Prostate gland (tissue), 2 donors: ENCODE results near the gene GOLIM4. TPM values are rescaled to one million over a fixed set of nuclear protein-coding genes. Genes with fewer than 3 reads are reported as not detected.

Source experiments
- DNase-seq: peaks from one replicate; pipeline ENCODE4 v3.0.0-alpha.2; 2019; ENCODE audit warnings: low spot score
- H3K27ac ChIP-seq, 2 donors: fragments of 200-600 bp; sonication (generic); 2 replicates each; pipeline ENCODE4 v1.5.1; 2017 to 2019
- H3K27me3 ChIP-seq: fragments of 200-600 bp; sonication (generic); replicated peaks from 2 replicates; pipeline ENCODE4 v1.5.1; 2019; ENCODE audit not compliant: insufficient read depth
- H3K36me3 ChIP-seq, 2 donors: fragments of 200-600 bp; sonication (generic); 1 replicate in 1 of 2; 2 replicates in 1 of 2; pipeline versions ENCODE4 v1.5.1 to v1.8.1; 2017 to 2019
- H3K4me1 ChIP-seq: fragments of 200-600 bp; sonication (generic); replicated peaks from 2 replicates; pipeline ENCODE4 v1.5.1; 2019
- H3K4me3 ChIP-seq, 2 donors: fragments of 200-600 bp; sonication (generic); 2 replicates each; pipeline ENCODE4 v1.5.1; 2017 to 2019
- H3K9me3 ChIP-seq: fragments of 200-600 bp; sonication (generic); 2 replicates; pipeline ENCODE4 v1.5.1; 2017
- CTCF ChIP-seq, 4 experiments: fragments of 200-600 bp in 2 of 4; fragments of 450-650 bp in 2 of 4; sonication (generic) in 2 of 4; IDR thresholded peaks; 1 replicate in 3 of 4; 2 replicates in 1 of 4; pipeline ENCODE4 v1.5.1; 2016 to 2019; ENCODE audit warnings: antibody characterized with exemption in 4 of 4, mild to moderate bottlenecking in 2 of 4, moderate library complexity in 2 of 4
- POLR2A ChIP-seq: fragments of 450-650 bp; IDR thresholded peaks from one replicate; pipeline ENCODE4 v1.6.1; 2016; ENCODE audit warnings: antibody characterized with exemption, mild to moderate bottlenecking
- POLR2AphosphoS5 ChIP-seq: sonication (generic); formaldehyde crosslinking; IDR thresholded peaks from one replicate; pipeline ENCODE4 v1.6.1; 2017; ENCODE audit warnings: antibody characterized with exemption
- WGBS: methylation state at CpG from one replicate; pipeline ENCODE4 v1.1.5; 2018; 5-methylcytosine and 5-hydroxymethylcytosine counted together
- intact Hi-C: fragments of 100-400 bp; cut with DNase I; formaldehyde crosslinking; loops from one replicate; pipeline ENCODE4 v1.14.2; 2022
- total RNA-seq, 2 donors: library from RNA; depleted of rRNA; stranded (reverse); fragments of >200 nt; gene quantifications; one replicate each; pipeline ENCODE4 v1.1.0, GENCODE V29; 2016

The GOLIM4 gene
- total RNA-seq, 2 donors from 2014 or later = 22.3 to 25.5 TPM

- no peak for TF ChIP-seq CTCF (IDR thresholded peaks at IDR 0.05)
- Histone ChIP-seq H3K4me1 (no peaks in the 10 kb centered on the region), H3K9me3 (no peaks in the 10 kb centered on the region), H3K36me3 (no peaks in the 10 kb centered on the region), H3K27ac (no peak overlapping the region), H3K27me3 (no peaks in the 10 kb centered on the region), H3K4me3 (no peak overlapping the region)
- intact Hi-C loops = no loop called here
- no peak for DNase-seq
- 67% methylated on average over 1 of the region's 1 CpG for WGBS
Observed at GRCh38 chr3:168083906-168084305, 11.8 kb downstream of the GOLIM4 start.

- Histone ChIP-seq H3K36me3 (no peaks in the 10 kb centered on the region), H3K4me3 (no peak overlapping the region), H3K9me3 (no peaks in the 10 kb centered on the region), H3K27me3 (no peaks in the 10 kb centered on the region), H3K4me1 (no peaks in the 10 kb centered on the region), H3K27ac (no peak overlapping the region)
- intact Hi-C loops = no loop called here
- WGBS = 94% methylated on average over 3 of the region's 3 CpGs
- TF ChIP-seq CTCF (IDR thresholded peaks at IDR 0.05) (no peak), POLR2A (no peak), POLR2AphosphoS5 (no peak)
- no peak for DNase-seq
Observed at GRCh38 chr3:168081856-168082255, 13.9 kb downstream of the GOLIM4 start.

- no peak for DNase-seq
- TF ChIP-seq POLR2A (no peak), POLR2AphosphoS5 (no peak), CTCF (IDR thresholded peaks at IDR 0.05) (no peak)
Observed at GRCh38 chr3:168081171-168081771, 14.5 kb downstream of the GOLIM4 start.

GRCh38 chr3:168080499-168081170, 15.1 kb downstream of the GOLIM4 start:
- no peak overlapping the region for H3K4me3 ChIP-seq
- H3K4me1 ChIP-seq = no peaks in the 10 kb centered on the region
- no peak overlapping the region for H3K27ac ChIP-seq
- intact Hi-C loops = no loop called here
- TF ChIP-seq POLR2AphosphoS5 (no peak), POLR2A (no peak), CTCF (IDR thresholded peaks at IDR 0.05) (no peak)
- no peak for DNase-seq
- H3K36me3 ChIP-seq = no peaks in the 10 kb centered on the region
- H3K9me3 ChIP-seq = no peaks in the 10 kb centered on the region
- H3K27me3 ChIP-seq = no peaks in the 10 kb centered on the region
- 81% methylated on average over 5 of the region's 5 CpGs for WGBS

More at GRCh38 chr3:168081171-168081771, 14.5 kb downstream of the GOLIM4 start:
- no peaks in the 10 kb centered on the region for H3K27me3 ChIP-seq
- H3K4me3 ChIP-seq = no peak overlapping the region
- 89% methylated on average over 2 of the region's 2 CpGs for WGBS
- no peaks in the 10 kb centered on the region for H3K4me1 ChIP-seq
- intact Hi-C loops = no loop called here
- no peak overlapping the region for H3K27ac ChIP-seq
- no peaks in the 10 kb centered on the region for H3K9me3 ChIP-seq
- H3K36me3 ChIP-seq = no peaks in the 10 kb centered on the region

GRCh38 chr3:168080022-168080421, 15.7 kb downstream of the GOLIM4 start:
- Histone ChIP-seq H3K27ac (no peak overlapping the region), H3K9me3 (no peaks in the 10 kb centered on the region), H3K27me3 (no peaks in the 10 kb centered on the region), H3K4me3 (no peak overlapping the region), H3K4me1 (no peaks in the 10 kb centered on the region), H3K36me3 (no peaks in the 10 kb centered on the region)
- no peak for TF ChIP-seq POLR2A
- no peak for TF ChIP-seq CTCF (IDR thresholded peaks at IDR 0.05)
- TF ChIP-seq POLR2AphosphoS5 = no peak
- WGBS = 88% methylated on average over 3 of the region's 3 CpGs
- no peak for DNase-seq
- intact Hi-C loops = no loop called here
